HEK293 (cell line): ENCODE data around the gene LAMB2.

Experiments
- EGR2 ChIP-seq: fragments of 450-650 bp; formaldehyde crosslinking; IDR thresholded peaks from 2 replicates; pipeline ENCODE4 v1.5.1; 2016; ENCODE audit warnings: low read depth, missing biosample characterization, missing genetic modification characterization
- GLIS2 ChIP-seq: fragments of 450-650 bp; formaldehyde crosslinking; IDR thresholded peaks from 2 replicates; pipeline ENCODE4 v1.5.1; 2016; ENCODE audit warnings: missing biosample characterization, missing genetic modification characterization
- INSM2 ChIP-seq: fragments of 450-650 bp; formaldehyde crosslinking; IDR thresholded peaks from 2 replicates; pipeline ENCODE4 v1.5.1; 2016; ENCODE audit warnings: missing biosample characterization, missing genetic modification characterization
- MZF1 ChIP-seq: fragments of 450-650 bp; formaldehyde crosslinking; IDR thresholded peaks from 2 replicates; pipeline ENCODE4 v1.5.1; 2017; ENCODE audit warnings: missing biosample characterization, missing genetic modification characterization, borderline replicate concordance
- OVOL3 ChIP-seq: fragments of 450-650 bp; formaldehyde crosslinking; IDR thresholded peaks from 2 replicates; pipeline ENCODE4 v1.5.1; 2016; ENCODE audit warnings: missing biosample characterization, missing genetic modification characterization
- SETDB1 ChIP-seq: IDR thresholded peaks from one replicate; pipeline ENCODE4 v1.6.1; 2017; ENCODE audit warnings: mild to moderate bottlenecking, low read length, moderate library complexity, mixed read lengths; ENCODE audit not compliant: insufficient read length
- SP3 ChIP-seq: fragments of 450-650 bp; formaldehyde crosslinking; IDR thresholded peaks from 2 replicates; pipeline ENCODE4 v1.5.1; 2016; ENCODE audit warnings: missing biosample characterization, missing genetic modification characterization
- TCF7L2 ChIP-seq: IDR thresholded peaks from 2 replicates; pipeline ENCODE4 v1.6.1; 2011; ENCODE audit warnings: low read depth, mild to moderate bottlenecking, inconsistent platforms, low read length, moderate library complexity, borderline replicate concordance
- YY1 ChIP-seq: fragments of 450-650 bp; formaldehyde crosslinking; IDR thresholded peaks from 2 replicates; pipeline ENCODE4 v1.5.1; 2018; ENCODE audit warnings: missing biosample characterization, missing genetic modification characterization
- ZBTB1 ChIP-seq: fragments of 450-650 bp; formaldehyde crosslinking; IDR thresholded peaks from 2 replicates; pipeline ENCODE4 v1.5.1; 2016; ENCODE audit warnings: missing biosample characterization, missing genetic modification characterization
- ZBTB17 ChIP-seq: fragments of 450-650 bp; formaldehyde crosslinking; IDR thresholded peaks from 2 replicates; pipeline ENCODE4 v1.5.1; 2016; ENCODE audit warnings: missing biosample characterization, missing genetic modification characterization
- ZBTB20 ChIP-seq: fragments of 450-650 bp; formaldehyde crosslinking; IDR thresholded peaks from 2 replicates; pipeline ENCODE4 v1.5.1; 2016; ENCODE audit warnings: missing biosample characterization, missing genetic modification characterization
- ZBTB7A ChIP-seq: fragments of 450-650 bp; formaldehyde crosslinking; IDR thresholded peaks from 2 replicates; pipeline ENCODE4 v1.5.1; 2016; ENCODE audit warnings: low read depth, missing biosample characterization, missing genetic modification characterization
- ZEB2 ChIP-seq: fragments of 450-650 bp; formaldehyde crosslinking; IDR thresholded peaks from 2 replicates; pipeline ENCODE4 v1.5.1; 2016; ENCODE audit warnings: missing biosample characterization, missing genetic modification characterization
- ZNF18 ChIP-seq: fragments of 450-650 bp; formaldehyde crosslinking; IDR thresholded peaks from 2 replicates; pipeline ENCODE4 v1.5.1; 2016; ENCODE audit warnings: missing biosample characterization, missing genetic modification characterization
- ZNF223 ChIP-seq: fragments of 450-650 bp; formaldehyde crosslinking; IDR thresholded peaks from 2 replicates; pipeline ENCODE4 v1.5.1; 2016; ENCODE audit warnings: missing biosample characterization, missing genetic modification characterization
- ZNF23 ChIP-seq: fragments of 450-650 bp; formaldehyde crosslinking; IDR thresholded peaks from 2 replicates; pipeline ENCODE4 v1.5.1; 2016; ENCODE audit warnings: missing biosample characterization, missing genetic modification characterization, borderline replicate concordance
- ZNF266 ChIP-seq: fragments of 450-650 bp; formaldehyde crosslinking; IDR thresholded peaks from 2 replicates; pipeline ENCODE4 v1.5.1; 2016; ENCODE audit warnings: missing biosample characterization, missing genetic modification characterization, low read depth
- ZNF274 ChIP-seq, 2 experiments: fragments of 200-500 bp in 1 of 2; fragments of 450-650 bp in 1 of 2; sonication (Bioruptor generic) in 1 of 2; formaldehyde crosslinking in 1 of 2; IDR thresholded peaks; 2 replicates each; pipeline versions ENCODE4 v1.5.1 to v1.6.1; 2014 to 2016; ENCODE audit warnings: borderline replicate concordance in 1 of 2, inconsistent platforms in 1 of 2, low read length in 1 of 2, missing biosample characterization in 1 of 2, missing genetic modification characterization in 1 of 2
- ZNF302 ChIP-seq: fragments of 450-650 bp; formaldehyde crosslinking; IDR thresholded peaks from 2 replicates; pipeline ENCODE4 v1.5.1; 2016; ENCODE audit warnings: missing biosample characterization, missing genetic modification characterization, low read depth
- ZNF324 ChIP-seq: fragments of 450-650 bp; formaldehyde crosslinking; IDR thresholded peaks from 2 replicates; pipeline ENCODE4 v1.5.1; 2016; ENCODE audit warnings: missing biosample characterization, missing genetic modification characterization
- ZNF423 ChIP-seq: fragments of 450-650 bp; formaldehyde crosslinking; IDR thresholded peaks from 2 replicates; pipeline ENCODE4 v1.5.1; 2016; ENCODE audit warnings: missing biosample characterization, missing genetic modification characterization
- ZNF558 ChIP-seq: fragments of 450-650 bp; formaldehyde crosslinking; IDR thresholded peaks from 2 replicates; pipeline ENCODE4 v1.5.1; 2016; ENCODE audit warnings: missing biosample characterization, missing genetic modification characterization
- ZNF571 ChIP-seq: fragments of 450-650 bp; formaldehyde crosslinking; IDR thresholded peaks from 2 replicates; pipeline ENCODE4 v1.5.0; 2017; ENCODE audit warnings: missing biosample characterization, missing genetic modification characterization
- ZNF658 ChIP-seq: fragments of 450-650 bp; formaldehyde crosslinking; IDR thresholded peaks from 2 replicates; pipeline ENCODE4; 2016; ENCODE audit warnings: missing biosample characterization, missing genetic modification characterization
- ZNF677 ChIP-seq: fragments of 450-650 bp; IDR thresholded peaks from 2 replicates; pipeline ENCODE4 v1.5.0; 2018; ENCODE audit warnings: missing biosample characterization, mild to moderate bottlenecking, missing genetic modification characterization, moderate library complexity
- ZNF785 ChIP-seq: fragments of 450-650 bp; formaldehyde crosslinking; IDR thresholded peaks from 2 replicates; pipeline ENCODE4 v1.5.1; 2016; ENCODE audit warnings: missing biosample characterization, missing genetic modification characterization
- ZNF791 ChIP-seq: fragments of 450-650 bp; formaldehyde crosslinking; IDR thresholded peaks from 2 replicates; pipeline ENCODE4 v1.5.1; 2016; ENCODE audit warnings: missing biosample characterization, missing genetic modification characterization
- TF ChIP-seq, protein P1 (sequence below): fragments of 450-650 bp; formaldehyde crosslinking; IDR thresholded peaks from 2 replicates; pipeline ENCODE4 v1.5.0; 2017; ENCODE audit warnings: missing biosample characterization, missing genetic modification characterization, borderline replicate concordance
- TF ChIP-seq, protein P2 (sequence below): fragments of 450-650 bp; formaldehyde crosslinking; IDR thresholded peaks from 2 replicates; pipeline ENCODE4 v1.5.1; 2016; ENCODE audit warnings: missing biosample characterization, missing genetic modification characterization
- TF ChIP-seq, protein P3 (sequence below): fragments of 450-650 bp; formaldehyde crosslinking; IDR thresholded peaks from 2 replicates; pipeline ENCODE4 v1.5.1; 2016; ENCODE audit warnings: missing biosample characterization, missing genetic modification characterization
- TF ChIP-seq, protein P4 (sequence below): IDR thresholded peaks from 2 replicates; pipeline ENCODE4 v1.6.1; 2011; ENCODE audit warnings: mild to moderate bottlenecking, low read depth, low read length, borderline replicate concordance

LAMB2 gene

GRCh38 chr3:49165771-49166751, 33.2 kb upstream of the LAMB2 start, which contains the start of gene CCDC71 (continued):
- TF ChIP-seq ZNF558 (tag by site-specific recombination), result no peak
- no peak for TF ChIP-seq MZF1 (tag by site-specific recombination)
- no peak for TF ChIP-seq ZBTB20 (tag by site-specific recombination)
- TF ChIP-seq ZNF324 (tag by site-specific recombination), result peak; percentile 79; the same call in 1 of the 2 replicates
- peak; percentile 76 for TF ChIP-seq SP3 (tag by site-specific recombination)
- TF ChIP-seq ZNF223 (tag by site-specific recombination), result no peak
- TF ChIP-seq, protein P1, sequence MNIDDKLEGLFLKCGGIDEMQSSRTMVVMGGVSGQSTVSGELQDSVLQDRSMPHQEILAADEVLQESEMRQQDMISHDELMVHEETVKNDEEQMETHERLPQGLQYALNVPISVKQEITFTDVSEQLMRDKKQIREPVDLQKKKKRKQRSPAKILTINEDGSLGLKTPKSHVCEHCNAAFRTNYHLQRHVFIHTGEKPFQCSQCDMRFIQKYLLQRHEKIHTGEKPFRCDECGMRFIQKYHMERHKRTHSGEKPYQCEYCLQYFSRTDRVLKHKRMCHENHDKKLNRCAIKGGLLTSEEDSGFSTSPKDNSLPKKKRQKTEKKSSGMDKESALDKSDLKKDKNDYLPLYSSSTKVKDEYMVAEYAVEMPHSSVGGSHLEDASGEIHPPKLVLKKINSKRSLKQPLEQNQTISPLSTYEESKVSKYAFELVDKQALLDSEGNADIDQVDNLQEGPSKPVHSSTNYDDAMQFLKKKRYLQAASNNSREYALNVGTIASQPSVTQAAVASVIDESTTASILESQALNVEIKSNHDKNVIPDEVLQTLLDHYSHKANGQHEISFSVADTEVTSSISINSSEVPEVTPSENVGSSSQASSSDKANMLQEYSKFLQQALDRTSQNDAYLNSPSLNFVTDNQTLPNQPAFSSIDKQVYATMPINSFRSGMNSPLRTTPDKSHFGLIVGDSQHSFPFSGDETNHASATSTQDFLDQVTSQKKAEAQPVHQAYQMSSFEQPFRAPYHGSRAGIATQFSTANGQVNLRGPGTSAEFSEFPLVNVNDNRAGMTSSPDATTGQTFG (tag by site-specific recombination), result no peak
- TF ChIP-seq ZNF785, result no peak
- peak; percentile 71 for TF ChIP-seq YY1
- TF ChIP-seq ZNF423 (tag by site-specific recombination), result no peak
- no peak for TF ChIP-seq ZNF23
- no peak for TF ChIP-seq ZNF677 (tag by site-specific recombination)
- TF ChIP-seq ZNF274 (IDR thresholded peaks at IDR 0.05; ENCODE audit: low read length), result no peak
- TF ChIP-seq ZNF274 (tag by site-specific recombination; IDR thresholded peaks at IDR 0.05; ENCODE audit: borderline replicate concordance), result no peak
- no peak for TF ChIP-seq ZNF18 (tag by site-specific recombination)
- TF ChIP-seq ZNF791 (tag by site-specific recombination), result no peak
- no peak for TF ChIP-seq INSM2 (tag by site-specific recombination)
- TF ChIP-seq, protein P2, sequence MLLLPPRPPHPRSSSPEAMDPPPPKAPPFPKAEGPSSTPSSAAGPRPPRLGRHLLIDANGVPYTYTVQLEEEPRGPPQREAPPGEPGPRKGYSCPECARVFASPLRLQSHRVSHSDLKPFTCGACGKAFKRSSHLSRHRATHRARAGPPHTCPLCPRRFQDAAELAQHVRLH (tag by site-specific recombination), result 0 out of 2 replicates have a peak, but pooled peaks have one; percentile 23
- peak; percentile 42; the same call in 1 of the 2 replicates for TF ChIP-seq EGR2 (tag by site-specific recombination)
- no peak for TF ChIP-seq ZNF571 (tag by site-specific recombination)
- TF ChIP-seq ZEB2 (tag by site-specific recombination), result peak; percentile 36; the same call in 1 of the 2 replicates
- TF ChIP-seq ZNF302 (tag by site-specific recombination), result no peak
- no peak for TF ChIP-seq SETDB1
- TF ChIP-seq ZNF266 (tag by site-specific recombination), result no peak
- TF ChIP-seq ZBTB7A (tag by site-specific recombination), result peak; percentile 61; the same call in 1 of the 2 replicates
- no peak for TF ChIP-seq TCF7L2
- no peak for TF ChIP-seq ZBTB1 (tag by site-specific recombination)
- no peak for TF ChIP-seq ZNF658 (tag by site-specific recombination)
- TF ChIP-seq, protein P3, sequence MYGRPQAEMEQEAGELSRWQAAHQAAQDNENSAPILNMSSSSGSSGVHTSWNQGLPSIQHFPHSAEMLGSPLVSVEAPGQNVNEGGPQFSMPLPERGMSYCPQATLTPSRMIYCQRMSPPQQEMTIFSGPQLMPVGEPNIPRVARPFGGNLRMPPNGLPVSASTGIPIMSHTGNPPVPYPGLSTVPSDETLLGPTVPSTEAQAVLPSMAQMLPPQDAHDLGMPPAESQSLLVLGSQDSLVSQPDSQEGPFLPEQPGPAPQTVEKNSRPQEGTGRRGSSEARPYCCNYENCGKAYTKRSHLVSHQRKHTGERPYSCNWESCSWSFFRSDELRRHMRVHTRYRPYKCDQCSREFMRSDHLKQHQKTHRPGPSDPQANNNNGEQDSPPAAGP (tag by site-specific recombination), result no peak
- TF ChIP-seq GLIS2 (tag by site-specific recombination), result no peak
- TF ChIP-seq ZBTB17 (tag by site-specific recombination), result no peak
- no peak for TF ChIP-seq OVOL3 (tag by site-specific recombination)
- TF ChIP-seq, protein P4, sequence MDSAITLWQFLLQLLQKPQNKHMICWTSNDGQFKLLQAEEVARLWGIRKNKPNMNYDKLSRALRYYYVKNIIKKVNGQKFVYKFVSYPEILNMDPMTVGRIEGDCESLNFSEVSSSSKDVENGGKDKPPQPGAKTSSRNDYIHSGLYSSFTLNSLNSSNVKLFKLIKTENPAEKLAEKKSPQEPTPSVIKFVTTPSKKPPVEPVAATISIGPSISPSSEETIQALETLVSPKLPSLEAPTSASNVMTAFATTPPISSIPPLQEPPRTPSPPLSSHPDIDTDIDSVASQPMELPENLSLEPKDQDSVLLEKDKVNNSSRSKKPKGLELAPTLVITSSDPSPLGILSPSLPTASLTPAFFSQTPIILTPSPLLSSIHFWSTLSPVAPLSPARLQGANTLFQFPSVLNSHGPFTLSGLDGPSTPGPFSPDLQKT, result peak; percentile 31; the same call in 1 of the 2 replicates
